Right lobe of liver (tissue), 6 donors: ENCODE measurements around the gene SHISAL2A. TPM values are rescaled to one million over a fixed set of nuclear protein-coding genes. Genes with fewer than 3 reads are reported as not detected.

Source experiments
- ATAC-seq, 4 donors: fragments of 200-7000 bp; cut with Tn5 transposase; one replicate each; pipeline ENCODE4 v1.9.1; 2020; ENCODE audit warnings: mild to moderate bottlenecking in 4 of 4, moderate library complexity in 4 of 4
- DNase-seq, 3 donors: peaks; one replicate each; pipeline ENCODE4 v3.0.0-alpha.2; 2020
- H3K27ac ChIP-seq, 3 donors: fragments of 200-600 bp; one replicate each; pipeline ENCODE4 v1.8.0; 2022
- H3K27me3 ChIP-seq, 2 donors: fragments of 200-600 bp; one replicate each; pipeline ENCODE4 v1.8.0; 2022
- H3K36me3 ChIP-seq, 4 donors: fragments of 200-600 bp; sonication (generic) in 1 of 4; one replicate each; pipeline versions ENCODE4 v1.5.1 to v1.8.0; 2017 to 2022; ENCODE audit warnings: control low read depth in 1 of 4
- H3K4me1 ChIP-seq, 4 donors: fragments of 200-600 bp; sonication (generic) in 1 of 4; one replicate each; pipeline versions ENCODE4 v1.5.1 to v1.8.0; 2017 to 2022; ENCODE audit warnings: control low read depth in 1 of 4
- H3K4me3 ChIP-seq, 3 donors: fragments of 200-600 bp; one replicate each; pipeline ENCODE4 v1.8.0; 2022
- H3K9me3 ChIP-seq, 4 donors: fragments of 200-600 bp; sonication (generic) in 1 of 4; one replicate each; pipeline versions ENCODE4 v1.5.1 to v1.8.0; 2017 to 2022; ENCODE audit warnings: control low read depth in 1 of 4
- CTCF ChIP-seq, 4 donors: fragments of 200-600 bp in 3 of 4; fragments of 450-650 bp in 1 of 4; IDR thresholded peaks; one replicate each; pipeline versions ENCODE4 v1.5.1 to v1.8.0; 2016 to 2022; ENCODE audit warnings: antibody characterized with exemption in 4 of 4, mild to moderate bottlenecking in 2 of 4
- POLR2A ChIP-seq: fragments of 450-650 bp; IDR thresholded peaks from one replicate; pipeline ENCODE4 v1.6.1; 2017; ENCODE audit warnings: antibody characterized with exemption, mild to moderate bottlenecking
- WGBS: methylation state at CpG from one replicate; pipeline ENCODE4 v1.1.6; 2018; ENCODE audit warnings: low coverage, low lambda C conversion rate; ENCODE audit not compliant: insufficient coverage; ENCODE audit errors: missing lambda C conversion rate; 5-methylcytosine and 5-hydroxymethylcytosine counted together
- intact Hi-C, 2 donors: fragments of 100-400 bp; cut with DNase I; formaldehyde crosslinking; loops; one replicate each; pipeline versions ENCODE4 v1.11.2 to v1.14.1; 2022
- total RNA-seq, 6 experiments: library from RNA; depleted of rRNA in 2 of 6; stranded (reverse); fragments of >200 nt in 2 of 6; fragmentation: NEBNext Ultra II Directional in 3 of 6; extraction: Animal tissue kit (Norgen Biotek cat#: 25700) in 3 of 6; gene quantifications; one replicate each; pipeline versions ENCODE4 v1.1.0 to v1.2.4, GENCODE V29; 2016 to 2023
- donor health status: DM: no; HTN: yes; CAD: no.
- donor health status: DM: no; HTN: no; CAD: no.
- donor health status: DM: no; HTN: no; CAD: no.
- donor health status: DM: no; HTN: yes; CAD: no.
- donor health status: DM: no; HTN: yes; CAD: no.

Gene SHISAL2A
- total RNA-seq, 6 experiments from 2014 or later: not detected

- ATAC-seq: peak; percentile 73 to 88 (median 82)
- 4% methylated on average over 19 of the region's 35 CpGs for WGBS
Measured at GRCh38 chr1:52702886-52703787, 70.2 kb downstream of the SHISAL2A start.

GRCh38 chr1:52706136-52706670 is 73.2 kb downstream of the SHISAL2A start:
- Histone ChIP-seq H3K4me1 (peaks cover 0 to 24% (median 8%) of the 10 kb centered on the region in 4 donors), H3K27ac (peak overlapping the region in 2 of 3 donors; percentile 83 to 84), H3K4me3 (no peak overlapping the region), H3K9me3 (no peaks in the 10 kb centered on the region), H3K36me3 (no peaks in the 10 kb centered on the region), H3K27me3 (no peaks in the 10 kb centered on the region)
- 82% methylated on average over 4 of the region's 6 CpGs for WGBS
- DNase-seq: peak in 1 of 3 donors; percentile 31
- intact Hi-C loops: loop anchor here in 1 of 2 donors (10.0 kb wide), 1 partner anchor 219 kb away; the partner anchor contains the start of genes ECHDC2 and SCP2
- no peak for ATAC-seq
- TF ChIP-seq POLR2A: no peak
- TF ChIP-seq CTCF (IDR thresholded peaks at IDR 0.05): no peak

More at GRCh38 chr1:52702886-52703787, 70.2 kb downstream of the SHISAL2A start:
- Histone ChIP-seq H3K27ac (peak overlapping the region; percentile 88 to 98 (median 95)), H3K4me1 (peaks cover 0 to 33% (median 8%) of the 10 kb centered on the region in 4 donors), H3K9me3 (no peaks in the 10 kb centered on the region), H3K27me3 (no peaks in the 10 kb centered on the region), H3K36me3 (no peaks in the 10 kb centered on the region), H3K4me3 (peak overlapping the region; percentile 38 to 55 (median 54))
- intact Hi-C loops: loop anchor here in 1 of 2 donors (10.0 kb wide), 1 partner anchor 222 kb away; the partner anchor contains the start of genes ECHDC2 and SCP2
- DNase-seq: peak; percentile 93 to 96 (median 95)
- TF ChIP-seq CTCF (IDR thresholded peaks at IDR 0.05): no peak
- peak; percentile 78 for TF ChIP-seq POLR2A

Other genes with a start within 250 kb of the SHISAL2A start
- 1 to 10 TPM in 2 of 6 experiments, under 1 TPM in 4; 0.11 to 4.0 (median 0.45) TPM for gene ORC1, start 228.7 kb upstream of the SHISAL2A start, total RNA-seq
- gene PRPF38A, start 228.6 kb upstream of the SHISAL2A start, total RNA-seq: 10 to 100 TPM in 4 of 6 experiments, 1 to 10 TPM in 2; 4.5 to 14.4 (median 11.4) TPM
- gene TUT4, start 80.1 kb upstream of the SHISAL2A start, total RNA-seq: 10 to 100 TPM; 16.1 to 33.0 (median 22.8) TPM
- gene GPX7, start 30.8 kb upstream of the SHISAL2A start, total RNA-seq: 1 to 10 TPM; 1.6 to 4.3 (median 2.7) TPM
- gene COA7, start 65.2 kb downstream of the SHISAL2A start, total RNA-seq: 10 to 100 TPM; 13.6 to 17.8 (median 15.8) TPM
- gene ZYG11B, start 93.3 kb downstream of the SHISAL2A start, total RNA-seq: 10 to 100 TPM; 17.7 to 39.2 (median 30.9) TPM
- 1 to 10 TPM in 3 of 6 experiments, under 1 TPM in 3; 0.22 to 1.5 (median 1.0) TPM for gene ZYG11A, start 209.6 kb downstream of the SHISAL2A start, total RNA-seq